Measurements from ENCODE around the gene B4GAT1. TPM values are rescaled to one million over a fixed set of nuclear protein-coding genes. Genes with fewer than 3 reads are reported as not detected.

Gene B4GAT1
- total RNA-seq, 4 donors from 2014 or later = 53.4 to 105 (median 97.6) TPM

DNA sequence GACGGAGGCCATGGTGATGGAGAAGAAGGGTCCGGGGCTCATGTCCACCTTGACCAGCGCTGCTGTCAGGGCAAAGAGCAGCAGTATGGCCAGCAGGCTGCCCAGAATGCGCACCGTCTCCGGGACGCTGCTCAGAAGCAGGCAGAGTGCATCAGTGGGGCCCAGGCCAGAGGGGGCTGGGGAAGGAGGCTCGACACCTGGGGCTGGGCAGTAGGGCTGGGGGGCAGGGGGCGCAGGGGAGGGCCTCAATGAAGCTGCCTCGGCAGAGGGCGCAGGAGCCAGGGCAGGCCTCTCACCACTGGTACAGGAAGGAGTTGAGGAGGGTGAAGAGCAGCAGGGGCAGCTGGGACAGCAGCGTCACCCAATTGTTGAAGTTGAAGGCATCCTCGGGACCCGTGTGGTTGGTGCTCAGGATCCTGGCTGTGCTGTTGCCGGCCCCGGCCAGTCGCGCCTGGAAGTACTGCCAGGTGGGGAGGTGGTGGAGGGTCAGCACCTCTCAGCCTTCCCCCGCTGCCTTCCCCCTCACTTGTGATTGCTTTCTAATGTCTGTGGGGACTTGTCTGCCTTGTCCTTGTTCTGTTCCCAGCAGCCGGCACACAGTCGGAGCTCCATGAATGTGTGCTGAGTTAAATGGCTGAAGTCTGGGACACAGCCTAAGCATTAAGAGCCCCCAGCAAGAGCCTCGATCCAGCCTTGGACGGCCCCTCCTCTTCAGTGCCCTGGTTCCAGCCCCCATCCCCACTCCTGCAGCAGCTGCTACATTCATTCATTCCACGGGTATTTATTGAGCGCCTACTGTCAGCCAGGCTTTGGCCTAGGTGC is 21.9 kb upstream of the B4GAT1 start:
- peaks cover 0 to 21% (median 7%) of the 10 kb centered on the region in 4 donors for H3K4me1 ChIP-seq
- no peaks in the 10 kb centered on the region for H3K9me3 ChIP-seq
- H3K27ac ChIP-seq = no peak overlapping the region
- H3K27me3 ChIP-seq = peaks cover 0 to 55% of the 10 kb centered on the region in 2 donors
- no peak for DNase-seq (ENCODE audit: low spot score in 2 of 2)
- H3K36me3 ChIP-seq = no peaks in the 10 kb centered on the region
- no peak overlapping the region for H3K4me3 ChIP-seq
- TF ChIP-seq EP300 (IDR thresholded peaks at IDR 0.05) (no peak), POLR2A (IDR thresholded peaks at IDR 0.05) (no peak)
- TF ChIP-seq, protein P1, sequence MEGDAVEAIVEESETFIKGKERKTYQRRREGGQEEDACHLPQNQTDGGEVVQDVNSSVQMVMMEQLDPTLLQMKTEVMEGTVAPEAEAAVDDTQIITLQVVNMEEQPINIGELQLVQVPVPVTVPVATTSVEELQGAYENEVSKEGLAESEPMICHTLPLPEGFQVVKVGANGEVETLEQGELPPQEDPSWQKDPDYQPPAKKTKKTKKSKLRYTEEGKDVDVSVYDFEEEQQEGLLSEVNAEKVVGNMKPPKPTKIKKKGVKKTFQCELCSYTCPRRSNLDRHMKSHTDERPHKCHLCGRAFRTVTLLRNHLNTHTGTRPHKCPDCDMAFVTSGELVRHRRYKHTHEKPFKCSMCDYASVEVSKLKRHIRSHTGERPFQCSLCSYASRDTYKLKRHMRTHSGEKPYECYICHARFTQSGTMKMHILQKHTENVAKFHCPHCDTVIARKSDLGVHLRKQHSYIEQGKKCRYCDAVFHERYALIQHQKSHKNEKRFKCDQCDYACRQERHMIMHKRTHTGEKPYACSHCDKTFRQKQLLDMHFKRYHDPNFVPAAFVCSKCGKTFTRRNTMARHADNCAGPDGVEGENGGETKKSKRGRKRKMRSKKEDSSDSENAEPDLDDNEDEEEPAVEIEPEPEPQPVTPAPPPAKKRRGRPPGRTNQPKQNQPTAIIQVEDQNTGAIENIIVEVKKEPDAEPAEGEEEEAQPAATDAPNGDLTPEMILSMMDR (IDR thresholded peaks at IDR 0.05) = no peak
- 87% methylated on average over 21 to 25 of the region's 25 CpGs for WGBS, 2 donors

DNA sequence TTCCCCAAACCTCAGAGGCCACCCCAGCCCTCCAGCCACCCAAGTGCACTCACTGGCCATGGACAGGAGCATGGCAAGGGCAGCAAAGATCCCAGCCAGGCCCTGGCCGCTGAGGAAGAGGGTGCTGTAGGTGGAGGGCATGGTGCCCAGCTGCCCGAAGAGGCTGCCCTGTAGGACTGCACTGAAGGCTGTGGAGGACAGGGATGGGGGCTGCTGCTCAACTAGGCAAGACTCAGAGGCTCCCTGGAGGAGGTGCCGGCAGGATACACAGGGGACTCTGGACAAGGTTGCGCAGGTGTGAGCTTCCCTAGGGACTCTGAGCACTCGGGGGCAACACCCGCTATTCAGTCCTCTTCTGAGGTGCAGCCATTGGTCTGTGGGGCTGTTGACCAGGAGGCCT is 21.1 kb upstream of the B4GAT1 start:
- no peak for DNase-seq (ENCODE audit: low spot score in 2 of 2)
- WGBS, 2 donors = 81 to 88% methylated on average over 6 of the region's 6 CpGs

DNA sequence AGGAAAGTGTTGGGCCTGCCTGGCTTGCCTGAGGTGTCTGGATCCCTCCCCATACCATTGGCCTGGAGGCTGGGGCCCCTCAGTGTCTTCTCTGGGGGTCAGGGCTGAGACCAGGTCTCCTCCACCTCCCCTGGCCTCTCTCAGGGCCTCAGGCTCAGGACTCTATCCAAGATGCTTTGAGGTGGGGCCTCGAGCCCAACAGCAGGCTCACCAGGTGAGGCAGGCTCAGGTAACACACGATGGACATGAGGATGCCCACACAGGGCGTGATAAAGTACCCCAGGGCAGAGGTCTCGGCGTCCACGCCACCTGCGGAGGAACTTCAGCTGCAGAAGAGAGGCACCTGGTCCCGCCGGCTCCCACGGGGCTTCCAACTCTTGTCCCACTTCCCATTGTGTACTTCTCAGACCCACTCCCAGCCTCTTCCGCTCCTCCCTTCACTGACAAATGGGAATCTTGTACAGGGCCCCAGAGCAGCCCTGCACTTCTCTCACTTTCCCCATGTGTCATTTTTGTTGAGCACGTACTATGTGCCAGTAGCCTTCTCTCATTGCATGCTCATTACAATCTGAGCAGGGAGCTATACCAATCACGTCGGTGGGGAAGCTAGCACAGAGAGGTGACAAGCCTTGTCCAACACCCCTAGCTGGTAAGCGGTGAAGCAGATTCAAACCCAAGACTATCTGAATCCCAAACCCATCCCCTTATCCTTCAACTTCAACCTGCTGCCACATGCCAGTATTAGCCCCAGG is 20.3 kb upstream of the B4GAT1 start:
- 90 to 92% methylated on average over 14 to 15 of the region's 15 CpGs for WGBS, 2 donors
- H3K4me1 ChIP-seq = peaks cover 0 to 19% (median 7%) of the 10 kb centered on the region in 4 donors
- no peak overlapping the region for H3K4me3 ChIP-seq
- H3K27ac ChIP-seq = no peak overlapping the region
- DNase-seq (ENCODE audit: low spot score in 2 of 2) = no peak
- peaks cover 0 to 39% of the 10 kb centered on the region in 2 donors for H3K27me3 ChIP-seq
- no peaks in the 10 kb centered on the region for H3K36me3 ChIP-seq
- no peaks in the 10 kb centered on the region for H3K9me3 ChIP-seq
- TF ChIP-seq POLR2A (IDR thresholded peaks at IDR 0.05) (no peak), EP300 (IDR thresholded peaks at IDR 0.05) (no peak)
- TF ChIP-seq, protein P1 (IDR thresholded peaks at IDR 0.05) = no peak

More for the DNA sequence above, 21.1 kb upstream of the B4GAT1 start:
- Histone ChIP-seq H3K4me1 (peaks cover 0 to 21% (median 7%) of the 10 kb centered on the region in 4 donors), H3K27ac (no peak overlapping the region), H3K27me3 (peaks cover 0 to 47% of the 10 kb centered on the region in 2 donors), H3K36me3 (no peaks in the 10 kb centered on the region), H3K9me3 (no peaks in the 10 kb centered on the region), H3K4me3 (no peak overlapping the region)
- TF ChIP-seq, protein P1 (IDR thresholded peaks at IDR 0.05) = no peak
- TF ChIP-seq EP300 (IDR thresholded peaks at IDR 0.05) = no peak
- no peak for TF ChIP-seq POLR2A (IDR thresholded peaks at IDR 0.05)

DNA sequence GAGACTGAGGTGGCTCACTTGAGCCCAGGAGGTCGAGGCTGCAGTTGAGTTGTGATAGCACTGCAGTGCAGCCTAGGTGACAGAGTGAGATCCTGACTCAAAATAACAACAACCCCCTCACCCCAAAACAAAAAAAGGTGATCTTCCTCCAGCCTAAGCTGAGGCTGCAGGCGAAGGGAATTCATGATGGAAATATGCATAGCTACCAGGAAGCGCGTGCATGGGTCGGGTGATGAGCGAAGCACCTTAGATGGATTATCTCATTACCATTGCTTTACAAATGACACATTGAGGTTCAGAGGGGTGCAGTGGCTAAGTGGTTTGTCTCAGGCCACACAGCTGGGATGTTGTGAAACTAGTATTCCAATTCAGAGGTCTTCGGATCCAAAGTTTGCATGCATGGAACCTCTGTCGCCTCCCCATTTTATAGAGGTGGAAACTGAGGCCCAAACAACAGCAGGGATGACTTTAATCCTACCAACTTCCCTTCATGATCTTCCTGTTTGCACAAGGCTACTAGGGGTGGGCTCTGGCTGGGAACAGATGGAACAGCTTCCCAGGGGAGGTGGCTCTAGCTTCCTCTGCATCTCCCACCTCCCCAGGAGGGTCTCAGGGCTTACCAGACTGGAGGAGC is 19.5 kb upstream of the B4GAT1 start:
- WGBS, 2 donors = 91 to 98% methylated on average over 8 of the region's 8 CpGs
- TF ChIP-seq EP300 (IDR thresholded peaks at IDR 0.05) = no peak
- TF ChIP-seq, protein P1 (IDR thresholded peaks at IDR 0.05) = no peak
- no peak for TF ChIP-seq POLR2A (IDR thresholded peaks at IDR 0.05)
- H3K9me3 ChIP-seq = no peaks in the 10 kb centered on the region
- peaks cover 0 to 2% (median 0%) of the 10 kb centered on the region in 3 donors for H3K36me3 ChIP-seq
- H3K27ac ChIP-seq = no peak overlapping the region
- no peak overlapping the region for H3K4me3 ChIP-seq
- peaks cover 0 to 11% (median 5%) of the 10 kb centered on the region in 4 donors for H3K4me1 ChIP-seq
- DNase-seq (ENCODE audit: low spot score in 2 of 2) = no peak
- H3K27me3 ChIP-seq = peaks cover 0 to 31% of the 10 kb centered on the region in 2 donors

Data from tibial nerve (tissue), 4 donors.